ENCODE results near the gene GAL3ST2.
"Not testable (repeated sequence)": the region's sequence is repeated elsewhere in the genome, so short reads cannot be mapped to it uniquely, and the experiment has no call there.

GAL3ST2 gene

GRCh38 chr2:241810307-241811200, 33.9 kb downstream of the GAL3ST2 start:
- DNase-seq = no peak

- no peak for DNase-seq
Observed at GRCh38 chr2:241811201-241811951, 34.8 kb downstream of the GAL3ST2 start.

GRCh38 chr2:241811952-241812729, 35.5 kb downstream of the GAL3ST2 start:
- DNase-seq = no peak

GRCh38 chr2:241812730-241813643, 36.4 kb downstream of the GAL3ST2 start:
- DNase-seq = no peak

DNA sequence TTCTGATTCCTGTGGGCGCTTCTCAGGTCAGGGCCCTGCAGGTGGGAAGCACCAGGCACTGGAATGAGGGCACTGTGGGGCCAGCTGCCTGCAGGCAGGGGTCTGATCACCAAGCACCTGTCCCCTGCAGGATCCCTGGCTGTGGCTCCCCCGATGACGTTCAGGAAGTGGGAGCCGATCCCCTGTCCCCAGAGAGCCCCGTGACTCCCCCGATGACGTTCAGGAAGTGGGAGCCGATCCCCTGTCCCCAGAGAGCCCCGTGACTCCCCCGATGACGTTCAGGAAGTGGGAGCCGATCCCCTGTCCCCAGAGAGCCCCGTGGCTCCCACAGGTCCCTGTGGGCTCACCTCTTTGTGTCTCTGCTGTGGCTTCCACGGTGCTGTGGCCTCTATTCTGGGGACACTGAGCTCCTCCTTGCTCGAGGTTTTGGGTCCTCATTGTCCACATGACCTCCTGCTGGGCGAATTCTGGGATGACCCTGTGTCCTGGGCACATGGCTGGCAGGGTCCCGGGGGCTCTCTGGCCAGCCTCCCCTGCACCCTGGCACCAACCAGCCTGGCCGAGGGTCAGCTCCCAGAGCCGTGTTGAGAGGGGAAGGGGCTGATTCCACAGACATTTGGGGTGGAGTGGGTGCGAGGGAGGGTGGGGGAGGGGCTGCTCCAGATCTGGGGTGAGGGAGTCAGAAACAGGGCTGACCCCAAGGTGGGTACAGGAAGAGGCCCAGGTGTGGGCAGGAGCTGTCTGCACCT, 37.2 kb downstream of the GAL3ST2 start:
- no peak for DNase-seq

DNA sequence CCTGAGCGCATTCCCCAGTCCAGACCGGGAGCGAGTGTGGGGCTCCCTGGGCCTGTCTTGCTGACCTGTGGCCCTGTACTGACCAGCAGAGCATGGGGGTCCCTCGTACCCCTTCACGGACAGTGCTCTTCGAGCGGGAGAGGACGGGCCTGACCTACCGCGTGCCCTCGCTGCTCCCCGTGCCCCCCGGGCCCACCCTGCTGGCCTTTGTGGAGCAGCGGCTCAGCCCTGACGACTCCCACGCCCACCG, 37.7 kb downstream of the GAL3ST2 start:
- no peak for DNase-seq

DNA sequence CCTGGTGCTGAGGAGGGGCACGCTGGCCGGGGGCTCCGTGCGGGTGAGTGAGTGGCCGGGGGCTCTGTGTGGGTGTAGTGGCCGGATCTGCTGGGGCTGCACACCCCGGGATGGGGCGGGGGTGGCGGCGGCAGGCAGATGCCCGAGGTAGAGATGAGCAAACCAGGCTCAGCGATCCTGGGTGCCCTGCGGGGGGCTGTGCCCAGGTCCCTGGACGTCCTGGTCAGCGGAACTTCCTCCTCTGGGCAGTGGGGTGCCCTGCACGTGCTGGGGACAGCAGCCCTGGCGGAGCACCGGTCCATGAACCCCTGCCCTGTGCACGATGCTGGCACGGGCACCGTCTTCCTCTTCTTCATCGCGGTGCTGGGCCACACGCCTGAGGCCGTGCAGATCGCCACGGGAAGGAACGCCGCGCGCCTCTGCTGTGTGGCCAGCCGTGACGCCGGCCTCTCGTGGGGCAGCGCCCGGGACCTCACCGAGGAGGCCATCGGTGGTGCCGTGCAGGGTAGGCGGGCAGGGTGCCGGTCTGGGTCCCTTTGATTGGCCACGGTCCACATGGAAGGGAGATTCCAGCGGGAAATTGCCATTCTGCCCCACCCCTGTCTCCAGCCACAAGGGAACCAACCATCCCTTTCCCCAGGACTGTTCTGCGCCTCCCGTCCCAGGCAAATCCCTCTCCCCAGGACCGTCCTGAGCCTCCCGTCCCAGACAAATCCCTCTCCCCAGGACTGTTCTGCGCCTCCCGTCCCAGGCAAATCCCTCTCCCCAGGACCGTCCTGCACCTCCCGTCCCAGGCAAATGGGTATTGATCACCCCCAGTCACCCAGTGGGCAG, 38.2 kb downstream of the GAL3ST2 start:
- no peak for DNase-seq

DNA sequence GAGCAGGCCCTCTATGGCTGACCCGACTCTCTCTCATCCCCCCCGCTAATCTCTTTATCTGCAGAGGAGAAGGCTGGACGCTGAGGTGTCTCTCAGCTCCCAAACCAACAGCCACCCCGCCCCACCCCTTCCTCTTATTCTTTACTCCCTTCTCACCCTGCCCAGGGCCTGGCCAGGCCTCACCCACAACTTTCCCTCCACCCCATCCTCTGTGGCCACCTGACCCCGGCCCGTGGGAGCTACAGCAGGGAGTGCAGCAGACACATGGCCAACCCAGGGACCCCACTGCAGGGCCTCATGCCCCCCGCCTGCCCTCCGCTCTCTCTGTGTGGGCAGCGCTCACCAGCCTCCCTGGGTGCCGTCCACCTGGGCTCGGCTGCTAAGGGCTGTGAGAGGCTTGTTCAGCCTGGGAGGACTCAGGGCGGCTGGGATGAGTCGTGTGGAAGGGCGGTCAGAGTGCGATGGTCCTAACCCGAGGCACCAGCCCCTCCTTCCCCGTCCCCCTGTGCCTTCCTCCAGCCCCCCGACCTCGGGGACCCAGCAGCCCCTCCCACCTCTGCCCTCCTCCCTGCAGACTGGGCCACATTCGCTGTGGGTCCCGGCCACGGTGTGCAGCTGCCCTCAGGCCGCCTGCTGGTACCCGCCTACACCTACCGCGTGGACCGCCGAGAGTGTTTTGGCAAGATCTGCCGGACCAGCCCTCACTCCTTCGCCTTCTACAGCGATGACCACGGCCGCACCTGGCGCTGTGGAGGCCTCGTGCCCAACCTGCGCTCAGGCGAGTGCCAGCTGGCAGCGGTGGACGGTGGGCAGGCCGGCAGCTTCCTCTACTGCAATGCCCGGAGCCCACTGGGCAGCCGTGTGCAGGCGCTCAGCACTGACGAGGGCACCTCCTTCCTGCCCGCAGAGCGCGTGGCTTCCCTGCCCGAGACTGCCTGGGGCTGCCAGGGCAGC, 39.1 kb downstream of the GAL3ST2 start:
- DNase-seq = no peak

- DNase-seq = no peak
Observed at GRCh38 chr2:241816431-241817121, 40.0 kb downstream of the GAL3ST2 start.

DNA sequence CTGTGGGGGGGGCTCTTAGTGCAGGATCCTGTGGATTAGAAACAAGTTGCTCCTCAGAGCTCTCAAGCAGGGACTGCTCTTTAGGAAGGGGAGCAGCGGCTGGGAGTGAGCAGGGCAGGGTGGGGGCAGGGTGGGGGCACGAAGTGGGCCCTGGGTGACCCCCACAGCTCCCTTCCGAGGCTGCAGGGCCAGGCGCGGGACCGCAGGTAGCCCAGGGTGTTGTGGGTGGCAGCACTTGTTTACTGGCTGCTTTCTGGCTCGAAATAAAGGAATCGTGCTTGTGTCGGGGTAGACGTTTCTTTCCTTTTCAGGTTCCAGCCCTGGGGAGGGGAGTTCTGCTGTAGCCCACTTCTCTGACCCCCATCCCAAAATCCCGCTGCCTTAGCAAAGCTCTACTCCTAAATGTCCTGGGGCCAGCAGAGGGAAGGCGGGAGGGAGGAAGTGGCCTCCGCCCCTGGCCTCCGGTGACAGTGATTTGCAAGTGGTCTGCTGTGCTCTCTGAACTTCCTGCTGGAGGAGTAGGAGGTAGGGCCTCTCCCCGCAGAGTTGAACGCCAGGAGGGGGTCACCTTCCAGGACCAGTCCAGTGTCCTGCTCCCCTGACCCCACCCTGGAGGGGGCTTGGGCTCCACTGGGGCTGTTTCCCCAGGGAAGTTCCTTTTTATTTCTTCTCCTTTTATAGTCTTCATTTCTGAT, 40.7 kb downstream of the GAL3ST2 start:
- no peak for DNase-seq

DNA sequence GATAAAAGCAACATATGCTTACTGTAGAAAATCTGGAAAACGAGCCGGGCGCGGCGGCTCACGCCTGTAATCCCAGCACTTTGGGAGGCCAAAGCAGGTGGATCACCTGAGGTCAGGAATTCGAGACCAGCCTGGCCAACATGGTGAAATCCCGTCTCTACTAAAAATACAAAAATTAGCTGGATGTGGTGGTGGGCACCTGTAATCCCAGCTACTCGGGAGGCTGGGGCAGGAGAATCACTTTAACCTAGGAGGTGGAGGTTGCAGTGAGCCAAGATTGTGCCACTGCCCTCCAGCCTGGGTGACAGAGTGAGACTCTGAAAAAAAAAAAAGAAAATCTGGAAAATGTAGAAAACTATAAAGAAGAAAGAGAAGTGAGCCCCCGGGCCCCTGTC, 41.2 kb downstream of the GAL3ST2 start:
- DNase-seq = not testable (repeated sequence)

GRCh38 chr2:241818229-241818942, 41.8 kb downstream of the GAL3ST2 start:
- no peak for DNase-seq

DNA sequence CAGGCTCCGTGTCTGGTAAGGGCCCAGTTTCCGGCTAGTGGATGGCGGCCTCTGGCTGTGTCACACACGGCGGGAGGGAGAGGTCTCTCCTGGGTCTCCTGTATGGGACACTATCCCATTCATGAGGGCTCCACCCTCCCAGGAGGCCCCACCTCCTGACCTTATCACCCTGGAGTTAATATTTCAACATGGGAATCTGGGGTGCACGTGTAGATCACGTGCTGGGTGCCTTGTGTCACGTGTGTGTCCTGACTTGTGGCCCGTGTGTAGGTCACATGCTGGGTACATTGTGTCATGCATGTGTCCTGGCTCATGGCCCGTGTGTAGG, 42.3 kb downstream of the GAL3ST2 start:
- no peak for DNase-seq

- not testable (repeated sequence) for DNase-seq
Observed at GRCh38 chr2:241819947-241820624, 43.5 kb downstream of the GAL3ST2 start.

- DNase-seq = no peak
Observed at GRCh38 chr2:241820625-241821384, 44.2 kb downstream of the GAL3ST2 start.
